HuH-7 (cell line): Measurements from ENCODE around the gene TNFAIP8.
A peak's percentile ranks its signal among the peaks of the same experiment; 100 is the strongest.
"Not testable (repeated sequence)": the region's sequence is repeated elsewhere in the genome, so short reads cannot be mapped to it uniquely, and the experiment has no call there.

Source experiments
- DNase-seq: peaks from one replicate; pipeline ENCODE4 v3.0.0; 2011; ENCODE audit warnings: low spot score

TNFAIP8 gene

GRCh38 chr5:119395080-119395836, 39.4 kb downstream of the TNFAIP8 start:
- no peak for DNase-seq

- DNase-seq, result no peak
These were observed 40.3 kb downstream of the TNFAIP8 start for GRCh38 chr5:119396030-119396664.

- no peak for DNase-seq
These were observed 41.9 kb downstream of the TNFAIP8 start for GRCh38 chr5:119397518-119398380.

- no peak for DNase-seq
These were observed 43.1 kb downstream of the TNFAIP8 start for GRCh38 chr5:119398727-119399466.

GRCh38 chr5:119400245-119400644, 44.4 kb downstream of the TNFAIP8 start:
- DNase-seq, result no peak

- DNase-seq, result no peak
These were observed 46.3 kb downstream of the TNFAIP8 start for GRCh38 chr5:119402081-119402480.

GRCh38 chr5:119402555-119402954, 46.7 kb downstream of the TNFAIP8 start:
- no peak for DNase-seq

GRCh38 chr5:119404033-119404432, 48.2 kb downstream of the TNFAIP8 start:
- DNase-seq, result no peak

GRCh38 chr5:119405419-119405818, 49.6 kb downstream of the TNFAIP8 start:
- no peak for DNase-seq

GRCh38 chr5:119406551-119407110, 50.8 kb downstream of the TNFAIP8 start:
- DNase-seq, result no peak

- DNase-seq, result no peak
These were observed 53.5 kb downstream of the TNFAIP8 start for GRCh38 chr5:119409235-119409815.

- no peak for DNase-seq
These were observed 54.8 kb downstream of the TNFAIP8 start for GRCh38 chr5:119410448-119411159.

- DNase-seq, result peak; percentile 29
These were observed 55.8 kb downstream of the TNFAIP8 start for GRCh38 chr5:119411361-119412278.

GRCh38 chr5:119412279-119413227, 56.7 kb downstream of the TNFAIP8 start:
- no peak for DNase-seq

GRCh38 chr5:119414124-119414734, 58.4 kb downstream of the TNFAIP8 start:
- DNase-seq, result not testable (repeated sequence)

- no peak for DNase-seq
These were observed 62.2 kb downstream of the TNFAIP8 start for GRCh38 chr5:119417891-119418605.

- no peak for DNase-seq
These were observed 62.8 kb downstream of the TNFAIP8 start for GRCh38 chr5:119418606-119419100.
